ENCODE results near the gene POLR2A. TPM values are rescaled to one million over a fixed set of nuclear protein-coding genes. Genes with fewer than 3 reads are reported as not detected.
"Not testable (repeated sequence)": the region's sequence is repeated elsewhere in the genome, so short reads cannot be mapped to it uniquely, and the experiment has no call there.

POLR2A gene
- total and polyA plus RNA-seq, 2 of the 4 experiments (the other 2 are of a cell fraction) = 54.0 to 56.6 TPM

GRCh38 chr17:7471729-7472128 is 12.4 kb upstream of the POLR2A start:
- Histone ChIP-seq H3K4me1 (ENCODE audit: control insufficient read depth, insufficient read depth, low read length) (peaks cover 20% of the 10 kb centered on the region), H3K18ac (ENCODE audit: low read depth, low read length) (no peak overlapping the region), H3K14ac (replicated peaks; ENCODE audit: low read depth, low read length) (no peak overlapping the region), H4K91ac (ENCODE audit: insufficient read depth, low read depth, low read length) (no peak overlapping the region), H2AFZ (replicated peaks; ENCODE audit: low read length, poor library complexity) (no peak overlapping the region), H3K9me1 (ENCODE audit: insufficient read depth, low read length) (peaks cover 45% of the 10 kb centered on the region), H3K4me2 (ENCODE audit: low read depth, low read length) (no peak overlapping the region), H4K5ac (ENCODE audit: low read depth, low read length) (no peak overlapping the region), H2BK5ac (ENCODE audit: low read depth, low read length, poor library complexity, severe bottlenecking) (no peak overlapping the region), H4K20me1 (ENCODE audit: insufficient read depth, low read length) (peaks cover 92% of the 10 kb centered on the region), H3K36me3 (ENCODE audit: control insufficient read depth, insufficient read depth, low read length) (peaks cover 13% of the 10 kb centered on the region), H3K56ac (ENCODE audit: extremely low read depth, insufficient read depth, low read length) (no peak overlapping the region), H3K4ac (ENCODE audit: low read depth, low read length) (no peak overlapping the region), H2BK15ac (ENCODE audit: low read depth, low read length) (no peak overlapping the region), H2AK5ac (ENCODE audit: low read depth, low read length) (no peak overlapping the region), H3K4me3 (ENCODE audit: insufficient read depth, low read depth, low read length) (no peak overlapping the region), H3K27ac (ENCODE audit: insufficient read depth, low read length) (no peak overlapping the region), H4K8ac (ENCODE audit: low read depth in 2 of 2, low read length in 2 of 2) (no peak overlapping the region), H3K9ac (ENCODE audit: low read depth, low read length) (no peak overlapping the region), H2BK120ac (ENCODE audit: low read depth, low read length) (no peak overlapping the region), H2BK20ac (ENCODE audit: low read depth, low read length) (no peak overlapping the region), H3K9me3 (ENCODE audit: control insufficient read depth, insufficient read depth, low read length) (no peaks in the 10 kb centered on the region), H3K27me3 (ENCODE audit: control insufficient read depth, insufficient read depth, low read length) (no peaks in the 10 kb centered on the region), H3K23ac (ENCODE audit: low read depth, low read length) (peak overlapping the region; percentile 8; the same call in 1 of the 2 replicates), H3K79me1 (ENCODE audit: low read depth in 1 of 2, low read length in 2 of 2) (peaks cover 4 to 83% of the 10 kb centered on the region in 2 experiments), H2AK9ac (replicated peaks; ENCODE audit: low read depth, low read length, poor library complexity) (no peak overlapping the region)
- ATAC-seq (ENCODE audit: low read depth) (no peak), DNase-seq (no peak)
- TF ChIP-seq RAD21 (IDR thresholded peaks at IDR 0.05; ENCODE audit: low read length) (no peak), POLR2A (IDR thresholded peaks at IDR 0.05; ENCODE audit: low read depth, low read length) (no peak), SMC3 (IDR thresholded peaks at IDR 0.05; ENCODE audit: low read depth, low read length) (no peak), NFE2L2 (IDR thresholded peaks at IDR 0.05; ENCODE audit: low read depth, low read length) (no peak), RFX5 (IDR thresholded peaks at IDR 0.05; ENCODE audit: low read depth, low read length) (no peak), BHLHE40 (IDR thresholded peaks at IDR 0.05; ENCODE audit: low read depth, low read length) (no peak)
- no TSS peak for BruUV-seq (replicated peaks)
- 100% methylated on average over 2 of the region's 2 CpGs; no CpG with 5 or more reads in 1 of the 2 experiments for WGBS, 2 experiments (ENCODE audit: extremely low coverage in 2 of 2, insufficient read length in 1 of 2)
- POLR2A ChIA-PET (ENCODE audit: unreplicated experiment) = no interaction called here
- CTCF ChIA-PET = no interaction called here
- in situ Hi-C loops (cut with MboI; ENCODE audit: low sequenced_read_pairs) (no loop called here), dilution Hi-C loops (cut with HindIII; ENCODE audit: low sequenced_read_pairs, unreplicated experiment) (no loop called here), intact Hi-C loops (cut with micrococcal nuclease) (no loop called here)

DNA sequence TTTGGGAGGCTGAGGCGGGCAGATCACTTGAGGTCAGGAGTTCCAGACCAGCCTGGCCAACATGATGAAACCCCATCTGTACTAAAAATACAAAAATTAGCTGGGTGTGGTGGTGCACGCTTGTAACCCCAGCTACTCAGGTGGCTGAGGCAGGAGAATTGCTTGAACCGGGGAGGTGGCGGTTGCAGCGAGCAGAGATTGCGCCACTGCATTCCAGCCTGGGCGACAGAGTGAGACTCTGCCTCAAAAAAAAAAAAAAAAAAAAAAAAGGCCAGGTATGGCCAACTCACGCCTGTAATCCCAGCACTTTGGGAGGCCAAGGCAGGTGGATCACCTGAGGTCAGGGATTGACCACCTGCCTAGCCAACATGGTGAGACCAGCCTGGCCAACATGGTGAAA is 9.4 kb upstream of the POLR2A start:
- intact Hi-C loops (cut with micrococcal nuclease) = not testable (repeated sequence)
- 97% methylated on average over 5 of the region's 8 CpGs; no CpG with 5 or more reads in 1 of the 2 experiments for WGBS, 2 experiments (ENCODE audit: extremely low coverage in 2 of 2, insufficient read length in 1 of 2)
- H4K20me1 ChIP-seq (ENCODE audit: insufficient read depth, low read length) = peaks cover 85% of the 10 kb centered on the region

More for the DNA sequence above, 9.4 kb upstream of the POLR2A start:
- H3K56ac ChIP-seq (ENCODE audit: extremely low read depth, insufficient read depth, low read length); H3K4me2 ChIP-seq (ENCODE audit: low read depth, low read length); DNase-seq; ATAC-seq (ENCODE audit: low read depth); H3K14ac ChIP-seq (replicated peaks; ENCODE audit: low read depth, low read length); H2BK20ac ChIP-seq (ENCODE audit: low read depth, low read length); H3K23ac ChIP-seq (ENCODE audit: low read depth, low read length); H3K27ac ChIP-seq (ENCODE audit: insufficient read depth, low read length); H3K9me3 ChIP-seq (ENCODE audit: control insufficient read depth, insufficient read depth, low read length); CTCF ChIA-PET; H3K4ac ChIP-seq (ENCODE audit: low read depth, low read length); H4K91ac ChIP-seq (ENCODE audit: insufficient read depth, low read depth, low read length); H2BK15ac ChIP-seq (ENCODE audit: low read depth, low read length); BruUV-seq (replicated peaks); H3K9ac ChIP-seq (ENCODE audit: low read depth, low read length); H3K27me3 ChIP-seq (ENCODE audit: control insufficient read depth, insufficient read depth, low read length); H3K4me3 ChIP-seq (ENCODE audit: insufficient read depth, low read depth, low read length); H3K18ac ChIP-seq (ENCODE audit: low read depth, low read length); in situ Hi-C loops (cut with MboI; ENCODE audit: low sequenced_read_pairs); H4K5ac ChIP-seq (ENCODE audit: low read depth, low read length); H2AK9ac ChIP-seq (replicated peaks; ENCODE audit: low read depth, low read length, poor library complexity); H2AK5ac ChIP-seq (ENCODE audit: low read depth, low read length); POLR2A ChIA-PET (ENCODE audit: unreplicated experiment); H2BK5ac ChIP-seq (ENCODE audit: low read depth, low read length, poor library complexity, severe bottlenecking); H2BK120ac ChIP-seq (ENCODE audit: low read depth, low read length); dilution Hi-C loops (cut with HindIII; ENCODE audit: low sequenced_read_pairs, unreplicated experiment); H2AFZ ChIP-seq (replicated peaks; ENCODE audit: low read length, poor library complexity); H4K8ac ChIP-seq (ENCODE audit: low read depth in 2 of 2, low read length in 2 of 2); H3K36me3 ChIP-seq (ENCODE audit: control insufficient read depth, insufficient read depth, low read length): not testable (repeated sequence)
- Histone ChIP-seq H3K79me1 (ENCODE audit: low read depth in 1 of 2, low read length in 2 of 2) (peaks cover 5 to 73% of the 10 kb centered on the region in 2 experiments), H3K4me1 (ENCODE audit: control insufficient read depth, insufficient read depth, low read length) (peaks cover 20% of the 10 kb centered on the region), H3K9me1 (ENCODE audit: insufficient read depth, low read length) (peaks cover 39% of the 10 kb centered on the region)
